Esophagus (tissue), 2 donors: Measurements from ENCODE around the gene FAM43B. TPM values are rescaled to one million over a fixed set of nuclear protein-coding genes. Genes with fewer than 3 reads are reported as not detected.
A peak's percentile ranks its signal among the peaks of the same experiment; 100 is the strongest.
"Not testable (repeated sequence)": the region's sequence is repeated elsewhere in the genome, so short reads cannot be mapped to it uniquely, and the experiment has no call there.

Source experiments
- H3K27ac ChIP-seq, 2 donors: one replicate each; pipeline ENCODE4 v1.5.1; 2013; ENCODE audit warnings: low read depth in 2 of 2, mild to moderate bottlenecking in 2 of 2, inconsistent platforms in 1 of 2, low read length in 1 of 2, moderate library complexity in 1 of 2
- H3K27me3 ChIP-seq, 2 donors: one replicate each; pipeline ENCODE4 v1.6.1; 2013; ENCODE audit warnings: low read length in 2 of 2, control low read depth in 1 of 2, mild to moderate bottlenecking in 1 of 2; ENCODE audit not compliant: insufficient read depth in 2 of 2, control insufficient read depth in 1 of 2
- H3K36me3 ChIP-seq, 2 donors: one replicate each; pipeline ENCODE4 v1.6.1; 2013; ENCODE audit warnings: low read length in 1 of 2; ENCODE audit not compliant: control insufficient read depth in 2 of 2, insufficient read depth in 2 of 2
- H3K4me1 ChIP-seq, 2 donors: one replicate each; pipeline ENCODE4 v1.6.1; 2013; ENCODE audit warnings: low read length in 1 of 2; ENCODE audit not compliant: control insufficient read depth in 2 of 2, insufficient read depth in 2 of 2
- H3K4me3 ChIP-seq, 2 donors: one replicate each; pipeline ENCODE4 v1.5.1; 2013; ENCODE audit warnings: low read length in 2 of 2, mild to moderate bottlenecking in 2 of 2, low read depth in 1 of 2, moderate library complexity in 1 of 2
- H3K9me3 ChIP-seq, 2 donors: one replicate each; pipeline ENCODE4 v1.6.1; 2013; ENCODE audit warnings: mild to moderate bottlenecking in 2 of 2, low read depth in 1 of 2, low read length in 1 of 2, moderate library complexity in 1 of 2; ENCODE audit not compliant: control insufficient read depth in 2 of 2, insufficient read depth in 1 of 2
- WGBS, 2 donors: extraction: QIAGEN DNeasy Blood & Tissue Kit; methylation state at CpG; one replicate each; pipeline ENCODE4 v1.1.7; 2013; 5-methylcytosine and 5-hydroxymethylcytosine counted together
- polyA plus RNA-seq, 2 donors: library from polyadenylated mRNA; stranded (reverse); fragments of 200-250 nt; gene quantifications; one replicate each; pipeline ENCODE4 v1.2.3, GENCODE V29; 2013
- donor health status: healthy with polysubstance abuse.
- donor health status: Bipolar disorder and iron deficiency.

FAM43B gene, protein sequence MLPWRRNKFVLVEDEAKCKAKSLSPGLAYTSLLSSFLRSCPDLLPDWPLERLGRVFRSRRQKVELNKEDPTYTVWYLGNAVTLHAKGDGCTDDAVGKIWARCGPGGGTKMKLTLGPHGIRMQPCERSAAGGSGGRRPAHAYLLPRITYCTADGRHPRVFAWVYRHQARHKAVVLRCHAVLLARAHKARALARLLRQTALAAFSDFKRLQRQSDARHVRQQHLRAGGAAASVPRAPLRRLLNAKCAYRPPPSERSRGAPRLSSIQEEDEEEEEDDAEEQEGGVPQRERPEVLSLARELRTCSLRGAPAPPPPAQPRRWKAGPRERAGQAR
- under 1 TPM; 0.04 to 0.12 TPM for polyA plus RNA-seq

GRCh38 chr1:20551945-20552727, at the start of gene FAM43B:
FAM43B (plus strand) TSS chr1:20552573; CDS start chr1:20552974, 401 bp downstream.
- H3K4me3 ChIP-seq = peak within 1 kb of the TSS; percentile 14 to 29

DNA sequence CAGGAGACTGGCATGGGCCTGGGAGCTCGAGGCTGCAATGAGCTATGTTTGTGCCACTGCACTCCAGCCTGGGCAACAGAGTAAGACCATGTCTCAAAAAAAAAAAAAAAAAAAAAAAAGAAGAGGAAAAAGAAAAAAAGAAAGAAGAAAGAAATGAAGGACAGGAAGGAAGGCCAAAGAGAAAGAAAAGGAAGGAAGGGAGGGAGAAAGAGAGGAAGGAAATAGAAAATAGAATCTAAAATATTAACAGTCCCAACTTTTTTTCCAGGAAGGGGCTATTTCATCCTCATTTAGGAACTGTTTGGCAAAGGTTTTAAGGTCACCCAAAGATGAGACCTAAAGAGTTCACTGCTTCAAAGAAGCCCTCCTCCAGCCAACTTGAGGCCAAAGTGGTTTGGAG, 46.9 kb upstream of the FAM43B start:
- Histone ChIP-seq H3K27me3 (no peaks in the 10 kb centered on the region), H3K4me1 (peaks cover 3 to 4% of the 10 kb centered on the region in 2 donors), H3K4me3 (no peak overlapping the region), H3K36me3 (peaks cover 4 to 16% of the 10 kb centered on the region in 2 donors), H3K27ac (no peak overlapping the region), H3K9me3 (no peaks in the 10 kb centered on the region)
- WGBS, 2 donors = 84 to 89% methylated on average over 1 of the region's 1 CpG

More at GRCh38 chr1:20551945-20552727, at the start of gene FAM43B:
- Histone ChIP-seq H3K9me3 (no peaks in the 10 kb centered on the region), H3K4me1 (peaks cover 2 to 24% of the 10 kb centered on the region in 2 donors), H3K36me3 (no peaks in the 10 kb centered on the region), H3K27me3 (peaks cover 5 to 7% of the 10 kb centered on the region in 2 donors), H3K27ac (no peak within 1 kb of the TSS)
- 3 to 4% methylated on average over 46 to 47 of the region's 47 CpGs for WGBS, 2 donors

- no peaks in the 10 kb centered on the region for H3K9me3 ChIP-seq
- peak overlapping the region in 1 of 2 donors; percentile 92 for H3K27ac ChIP-seq
- 30 to 46% methylated on average over 5 of the region's 5 CpGs for WGBS, 2 donors
- H3K4me1 ChIP-seq = peaks cover 3 to 4% of the 10 kb centered on the region in 2 donors
- H3K36me3 ChIP-seq = peaks cover 0 to under 1% of the 10 kb centered on the region in 2 donors
- no peaks in the 10 kb centered on the region for H3K27me3 ChIP-seq
- peak overlapping the region; percentile 88 to 98 for H3K4me3 ChIP-seq
These were observed 45.2 kb upstream of the FAM43B start for GRCh38 chr1:20507248-20507563.

DNA sequence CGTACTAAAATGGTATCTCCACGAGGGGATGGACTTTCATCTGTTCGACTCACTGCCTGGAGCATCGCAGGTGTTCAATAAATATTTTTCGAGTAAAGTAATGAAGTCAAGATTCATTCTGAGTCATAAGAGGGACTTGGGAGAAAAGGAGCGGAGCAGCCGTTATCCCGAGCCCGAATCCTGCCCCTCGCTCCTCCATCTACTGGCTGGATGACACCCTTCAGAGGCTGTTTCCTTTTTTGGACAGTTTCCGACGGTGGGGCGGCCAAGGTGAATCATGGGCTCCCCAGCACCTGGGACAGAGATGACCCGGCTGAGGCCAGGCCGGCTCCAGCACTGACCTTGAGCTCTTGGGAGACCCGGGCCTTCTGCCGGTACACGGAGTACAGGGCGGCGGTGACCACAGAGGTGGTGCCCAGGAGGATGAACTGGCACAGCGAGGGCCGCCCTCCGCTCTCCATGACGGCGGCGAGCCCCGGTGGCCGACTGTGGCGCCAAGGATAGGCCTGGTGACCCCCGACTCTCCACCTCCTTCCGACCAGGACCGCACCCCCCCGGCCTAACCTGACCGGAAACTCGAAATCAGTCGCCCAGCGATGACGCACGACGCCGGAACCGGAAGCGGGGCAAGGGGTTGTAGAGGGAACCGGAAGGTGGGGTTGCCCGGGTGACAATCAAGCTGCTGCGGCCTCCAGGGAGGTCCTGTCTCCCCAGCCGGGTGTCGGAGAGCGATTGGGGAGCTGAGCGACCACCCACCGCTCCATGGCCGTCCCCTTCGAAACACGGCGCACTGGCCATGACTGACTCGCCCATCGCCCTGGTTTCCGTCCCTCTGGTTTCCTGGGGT, 44.6 kb upstream of the FAM43B start, which contains the start of gene MUL1:
MUL1 (minus strand) TSS at position 588 of the 847 bp plus-strand sequence; CDS start at position 461, 127 bp downstream.
- 1% methylated on average over 58 of the region's 58 CpGs for WGBS, 2 donors

GRCh38 chr1:20508411-20508771, 44.0 kb upstream of the FAM43B start:
- H3K27ac ChIP-seq = peak overlapping the region; percentile 57 to 85
- H3K4me1 ChIP-seq = peaks cover 3 to 4% of the 10 kb centered on the region in 2 donors
- H3K9me3 ChIP-seq = no peaks in the 10 kb centered on the region
- H3K27me3 ChIP-seq = no peaks in the 10 kb centered on the region
- H3K36me3 ChIP-seq = no peaks in the 10 kb centered on the region
- H3K4me3 ChIP-seq = peak overlapping the region; percentile 88 to 98
- WGBS, 2 donors = 66 to 69% methylated on average over 5 of the region's 5 CpGs

More for the DNA sequence above, 44.6 kb upstream of the FAM43B start, which contains the start of gene MUL1:
- Histone ChIP-seq H3K36me3 (no peaks in the 10 kb centered on the region), H3K27me3 (no peaks in the 10 kb centered on the region), H3K27ac (peak within 1 kb of the TSS; percentile 57 to 92), H3K4me3 (peak within 1 kb of the TSS; percentile 88 to 98), H3K4me1 (peaks cover 3 to 4% of the 10 kb centered on the region in 2 donors), H3K9me3 (no peaks in the 10 kb centered on the region)

GRCh38 chr1:20511518-20512428, 40.6 kb upstream of the FAM43B start:
- no peak overlapping the region for H3K4me3 ChIP-seq
- WGBS, 2 donors = 53 to 54% methylated on average over 6 of the region's 6 CpGs
- no peaks in the 10 kb centered on the region for H3K9me3 ChIP-seq
- no peaks in the 10 kb centered on the region for H3K36me3 ChIP-seq
- no peaks in the 10 kb centered on the region for H3K27me3 ChIP-seq
- H3K4me1 ChIP-seq = peaks cover 3 to 4% of the 10 kb centered on the region in 2 donors
- no peak overlapping the region for H3K27ac ChIP-seq

- H3K4me3 ChIP-seq, H3K27me3 ChIP-seq, H3K36me3 ChIP-seq, H3K4me1 ChIP-seq, H3K9me3 ChIP-seq, H3K27ac ChIP-seq: not testable (repeated sequence)
- WGBS, 2 donors = 53 to 54% methylated on average over 7 of the region's 7 CpGs
These were observed 32.6 kb upstream of the FAM43B start for GRCh38 chr1:20519609-20520262.

GRCh38 chr1:20521960-20522861, 30.2 kb upstream of the FAM43B start:
- Histone ChIP-seq H3K9me3 (no peaks in the 10 kb centered on the region), H3K36me3 (no peaks in the 10 kb centered on the region), H3K4me1 (no peaks in the 10 kb centered on the region), H3K4me3 (no peak overlapping the region), H3K27ac (no peak overlapping the region), H3K27me3 (no peaks in the 10 kb centered on the region)
- WGBS, 2 donors = 13 to 19% methylated on average over 17 of the region's 17 CpGs
